Measurements from ENCODE around the gene TEX12. TPM values are rescaled to one million over a fixed set of nuclear protein-coding genes. Genes with fewer than 3 reads are reported as not detected.

Gene TEX12
- total and polyA plus RNA-seq, 2 experiments from 2014 or later, result 1.1 TPM; not detected in 1

- TF ChIP-seq ETS1 (IDR thresholded peaks at IDR 0.05) (no peak), JUNB (IDR thresholded peaks at IDR 0.05; ENCODE audit: unreplicated experiment) (no peak), ZNF462 (CRISPR knock-in tag; IDR thresholded peaks at IDR 0.05) (no peak)
Observed at GRCh38 chr11:112150517-112150916, 16.7 kb upstream of the TEX12 start (continued).

GRCh38 chr11:112156153-112156955 is 10.8 kb upstream of the TEX12 start:
- no peaks in the 10 kb centered on the region for H3K4me1 Mint-ChIP-seq
- no peak overlapping the region for H3K4me3 Mint-ChIP-seq

More at GRCh38 chr11:112156153-112156955, 10.8 kb upstream of the TEX12 start:
- Histone ChIP-seq H3K79me2 (replicated peaks; ENCODE audit: insufficient read depth) (no peaks in the 10 kb centered on the region), H3K27ac (ENCODE audit: low read depth) (no peak overlapping the region), H3K4me2 (no peak overlapping the region), H3F3A (replicated peaks; ENCODE audit: low read depth) (no peaks in the 10 kb centered on the region), H3K36me3 (ENCODE audit: insufficient read depth) (no peaks in the 10 kb centered on the region), H3K4me3 (no peak overlapping the region), H3K4me1 (ENCODE audit: insufficient read depth) (no peaks in the 10 kb centered on the region), H3K27me3 (ENCODE audit: insufficient read depth) (no peaks in the 10 kb centered on the region), H4K20me1 (replicated peaks; ENCODE audit: insufficient read depth) (no peaks in the 10 kb centered on the region), H3K9me2 (ENCODE audit: insufficient read depth) (no peaks in the 10 kb centered on the region), H2AFZ (no peak overlapping the region)
- H3K36me3 Mint-ChIP-seq (ENCODE audit: low read depth), result no peaks in the 10 kb centered on the region
- TF ChIP-seq CTCF (conservative IDR thresholded peaks at IDR 0.05; ENCODE audit: low read depth in 2 of 2) (no peak), ZNF114 (CRISPR knock-in tag; IDR thresholded peaks at IDR 0.05) (no peak), STAT1 (IDR thresholded peaks at IDR 0.05; ENCODE audit: unreplicated experiment) (no peak), ZNF331 (CRISPR knock-in tag; IDR thresholded peaks at IDR 0.05; ENCODE audit: low read depth) (no peak)
- no peak overlapping the region for H3K27ac Mint-ChIP-seq
- no peaks in the 10 kb centered on the region for H3K27me3 Mint-ChIP-seq (ENCODE audit: insufficient read depth, low read depth, poor library complexity)
- no peaks in the 10 kb centered on the region for H3K9me3 Mint-ChIP-seq
- DNase-seq (ENCODE audit: low spot score) (no peak), ATAC-seq (no peak)
